ENCODE measurements around the gene ATG2A.

GRCh38 chr11:64884019-64884418, 33.0 kb downstream of the ATG2A start:
- TF ChIP-seq CTCF (IDR thresholded peaks at IDR 0.05; ENCODE audit: low read length): no peak
- no peak for TF ChIP-seq EZH2 (optimal IDR thresholded peaks at IDR 0.05; ENCODE audit: low read depth, low read length)
- TF ChIP-seq EZH2phosphoT487 (IDR thresholded peaks at IDR 0.05; ENCODE audit: low read length): no peak

All from MM.1S (cell line).